NCI-H82 treated with DMSO at 0.1 percent for 48 hours (cell line): ENCODE results near the gene MPST.

Source experiments
- DNase-seq: peaks from one replicate; lab custom pipeline; 2025; ENCODE audit not compliant: unreplicated experiment; lab: John Stamatoyannopoulos, UW

The MPST gene

GRCh38 chr22:37075822-37076433 is 56.4 kb downstream of the MPST start:
- DNase-seq = no peak

- no peak for DNase-seq
Measured at GRCh38 chr22:37077802-37078448, 58.4 kb downstream of the MPST start.

- DNase-seq = no peak
Measured at GRCh38 chr22:37079158-37079557, 59.6 kb downstream of the MPST start.
